Parathyroid adenoma (tissue), 2 donors: ENCODE measurements around the gene SLC24A3.

Experiments
- H2AFZ ChIP-seq: fragments of 300-600 bp; sonication (generic); one replicate; pipeline ENCODE4 v1.7.0; 2017; ENCODE audit warnings: antibody characterized with exemption, mild to moderate bottlenecking
- H3K27ac ChIP-seq: fragments of 300-600 bp; sonication (generic); one replicate; pipeline ENCODE4 v1.7.0; 2017
- H3K27me3 ChIP-seq: fragments of 300-600 bp; sonication (generic); one replicate; pipeline ENCODE4 v1.7.0; 2017; ENCODE audit warnings: low read length; ENCODE audit not compliant: control insufficient read depth, insufficient read depth
- H3K36me3 ChIP-seq: fragments of 300-600 bp; sonication (generic); one replicate; pipeline ENCODE4 v1.7.0; 2017; ENCODE audit warnings: low read length; ENCODE audit not compliant: control insufficient read depth, insufficient read depth
- H3K4me1 ChIP-seq: fragments of 300-600 bp; sonication (generic); one replicate; pipeline ENCODE4 v1.7.0; 2017; ENCODE audit warnings: control low read depth
- H3K4me2 ChIP-seq: fragments of 300-600 bp; sonication (generic); one replicate; pipeline ENCODE4 v1.7.0; 2017; ENCODE audit warnings: low read length
- H3K4me3 ChIP-seq: fragments of 300-600 bp; sonication (generic); one replicate; pipeline ENCODE4 v1.7.0; 2017; ENCODE audit warnings: low read depth, low read length
- H3K79me2 ChIP-seq: fragments of 300-600 bp; sonication (generic); one replicate; pipeline ENCODE4 v1.7.0; 2017; ENCODE audit warnings: control low read depth
- H3K9ac ChIP-seq: fragments of 300-600 bp; sonication (generic); one replicate; pipeline ENCODE4 v1.7.0; 2017; ENCODE audit warnings: mild to moderate bottlenecking
- H3K9me3 ChIP-seq: fragments of 300-600 bp; sonication (generic); one replicate; pipeline ENCODE4 v1.7.0; 2017; ENCODE audit warnings: low read length; ENCODE audit not compliant: control insufficient read depth
- CTCF ChIP-seq: fragments of 300-600 bp; sonication (generic); IDR thresholded peaks from one replicate; pipeline ENCODE4 v1.7.0; 2017; ENCODE audit warnings: antibody characterized with exemption, mild to moderate bottlenecking
- donor health status: primary hyperparathyroidism.

SLC24A3 gene

GRCh38 chr20:19713822-19714578, 501.6 kb downstream of the SLC24A3 start:
- Histone ChIP-seq H3K27ac (no peak overlapping the region), H3K9me3 (no peaks in the 10 kb centered on the region), H3K36me3 (no peaks in the 10 kb centered on the region), H3K4me1 (no peaks in the 10 kb centered on the region), H3K27me3 (no peaks in the 10 kb centered on the region), H2AFZ (no peak overlapping the region), H3K9ac (no peak overlapping the region), H3K4me2 (no peak overlapping the region), H3K79me2 (no peaks in the 10 kb centered on the region), H3K4me3 (no peak overlapping the region)
- TF ChIP-seq CTCF: no peak

GRCh38 chr20:19714579-19714840, 502.1 kb downstream of the SLC24A3 start:
- Histone ChIP-seq H3K27me3 (no peaks in the 10 kb centered on the region), H3K79me2 (no peaks in the 10 kb centered on the region), H3K4me2 (no peak overlapping the region), H3K4me1 (no peaks in the 10 kb centered on the region), H3K4me3 (no peak overlapping the region), H2AFZ (no peak overlapping the region), H3K9ac (no peak overlapping the region), H3K9me3 (no peaks in the 10 kb centered on the region), H3K27ac (no peak overlapping the region), H3K36me3 (no peaks in the 10 kb centered on the region)
- no peak for TF ChIP-seq CTCF

GRCh38 chr20:19715986-19716385, 503.5 kb downstream of the SLC24A3 start:
- H3K79me2 ChIP-seq: no peaks in the 10 kb centered on the region
- no peak overlapping the region for H3K4me3 ChIP-seq
- H3K4me2 ChIP-seq: no peak overlapping the region
- H3K27ac ChIP-seq: no peak overlapping the region
- H2AFZ ChIP-seq: no peak overlapping the region
- no peak overlapping the region for H3K9ac ChIP-seq
- no peaks in the 10 kb centered on the region for H3K9me3 ChIP-seq
- no peak for TF ChIP-seq CTCF
- H3K36me3 ChIP-seq: no peaks in the 10 kb centered on the region
- H3K4me1 ChIP-seq: no peaks in the 10 kb centered on the region
- no peaks in the 10 kb centered on the region for H3K27me3 ChIP-seq

- no peak overlapping the region for H3K4me3 ChIP-seq
- H3K9me3 ChIP-seq: no peaks in the 10 kb centered on the region
- H2AFZ ChIP-seq: no peak overlapping the region
- TF ChIP-seq CTCF: no peak
- no peak overlapping the region for H3K27ac ChIP-seq
- no peak overlapping the region for H3K9ac ChIP-seq
- H3K79me2 ChIP-seq: no peaks in the 10 kb centered on the region
- H3K4me2 ChIP-seq: no peak overlapping the region
- no peaks in the 10 kb centered on the region for H3K36me3 ChIP-seq
- no peaks in the 10 kb centered on the region for H3K27me3 ChIP-seq
- H3K4me1 ChIP-seq: no peaks in the 10 kb centered on the region
Measured at GRCh38 chr20:19718880-19719279, 506.4 kb downstream of the SLC24A3 start.

GRCh38 chr20:19720991-19721390, 508.5 kb downstream of the SLC24A3 start:
- H3K4me2 ChIP-seq: no peak overlapping the region
- H3K79me2 ChIP-seq: no peaks in the 10 kb centered on the region
- no peak overlapping the region for H3K27ac ChIP-seq
- H3K4me3 ChIP-seq: no peak overlapping the region
- H3K9ac ChIP-seq: no peak overlapping the region
- no peak overlapping the region for H2AFZ ChIP-seq
- TF ChIP-seq CTCF: no peak
- H3K9me3 ChIP-seq: no peaks in the 10 kb centered on the region
- H3K27me3 ChIP-seq: no peaks in the 10 kb centered on the region
- H3K36me3 ChIP-seq: no peaks in the 10 kb centered on the region
- H3K4me1 ChIP-seq: no peaks in the 10 kb centered on the region
